ENCODE data around the gene MAX.

The MAX gene

DNA sequence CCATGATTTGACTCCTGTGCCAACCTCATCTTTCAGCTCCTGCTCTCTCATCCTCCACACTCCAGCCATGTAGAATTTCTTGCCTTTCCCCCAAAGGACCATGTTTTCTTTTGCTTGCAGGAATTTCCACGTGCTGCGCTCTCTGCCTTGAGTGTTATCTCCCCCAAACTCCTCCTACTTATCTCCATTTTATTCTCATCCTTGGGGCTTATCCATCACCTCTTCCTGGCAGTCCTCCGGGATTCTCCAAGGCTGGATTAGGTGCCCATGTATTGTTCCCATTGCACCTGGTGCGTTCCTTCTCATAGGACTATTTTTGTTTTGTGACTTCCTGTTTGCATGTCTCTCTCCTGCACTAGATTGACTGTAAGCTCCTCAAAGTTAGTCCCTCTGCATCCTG lies 7.0 kb upstream of the MAX start:
- no CpG with 5 or more reads among the region's 4 CpGs for WGBS, 2 donors (ENCODE audit: extremely low coverage in 2 of 2, insufficient read length in 2 of 2, insufficient replicate concordance in 1 of 2)
- H3K4me1 ChIP-seq (ENCODE audit: control insufficient read depth in 2 of 2, insufficient read depth in 1 of 2, low read depth in 1 of 2, low read length in 2 of 2): no peaks in the 10 kb centered on the region

GRCh38 chr14:65107200-65107599 lies 4.9 kb upstream of the MAX start:
- Histone ChIP-seq H2BK5ac (ENCODE audit: low read length) (no peak overlapping the region), H3K27ac (replicated peaks; ENCODE audit: low read length) (no peak overlapping the region), H3K9me3 (replicated peaks in 1 of 2; ENCODE audit: control insufficient read depth in 2 of 2, insufficient read depth in 1 of 2, low read depth in 1 of 2, low read length in 2 of 2) (no peaks in the 10 kb centered on the region), H3K14ac (ENCODE audit: low read length) (no peak overlapping the region), H2AK5ac (ENCODE audit: low read depth, low read length) (no peak overlapping the region), H2AFZ (ENCODE audit: low read length) (no peak overlapping the region), H4K8ac (ENCODE audit: low read depth, low read length) (no peak overlapping the region), H3K4me3 (ENCODE audit: low read length in 2 of 2) (no peak overlapping the region), H3K9ac (ENCODE audit: low read depth, low read length, poor library complexity) (no peak overlapping the region), H3K4ac (ENCODE audit: low read length) (no peak overlapping the region), H3K27me3 (ENCODE audit: control insufficient read depth in 3 of 3, insufficient read depth in 3 of 3, low read depth in 1 of 3, low read length in 3 of 3) (peaks cover 0 to 2% (median 0%) of the 10 kb centered on the region in 3 experiments), H3K36me3 (replicated peaks in 1 of 2; ENCODE audit: control insufficient read depth in 2 of 2, insufficient read depth in 2 of 2, low read length in 2 of 2) (no peaks in the 10 kb centered on the region), H3K4me1 (ENCODE audit: control insufficient read depth in 2 of 2, insufficient read depth in 1 of 2, low read depth in 1 of 2, low read length in 2 of 2) (peaks cover 0 to 1% of the 10 kb centered on the region in 2 donors), H3K18ac (ENCODE audit: low read length) (no peak overlapping the region), H3K23ac (ENCODE audit: low read depth, low read length, poor library complexity) (no peak overlapping the region), H2BK120ac (ENCODE audit: low read depth, low read length) (no peak overlapping the region), H2BK15ac (ENCODE audit: low read length) (no peak overlapping the region), H2BK12ac (ENCODE audit: low read length) (no peak overlapping the region), H4K91ac (ENCODE audit: low read depth, low read length, poor library complexity) (no peak overlapping the region), H3K4me2 (ENCODE audit: insufficient read depth, low read length, poor library complexity, severe bottlenecking) (no peak overlapping the region), H3K79me1 (ENCODE audit: low read depth, low read length) (no peaks in the 10 kb centered on the region)
- WGBS, 2 donors (ENCODE audit: extremely low coverage in 2 of 2, insufficient read length in 2 of 2, insufficient replicate concordance in 1 of 2): no CpG with 5 or more reads among the region's 1 CpG
- DNase-seq (ENCODE audit: low spot score): no peak

More for the DNA sequence above, 7.0 kb upstream of the MAX start:
- Histone ChIP-seq H3K9ac (ENCODE audit: low read depth, low read length, poor library complexity) (no peak overlapping the region), H3K79me1 (ENCODE audit: low read depth, low read length) (no peaks in the 10 kb centered on the region), H3K36me3 (replicated peaks in 1 of 2; ENCODE audit: control insufficient read depth in 2 of 2, insufficient read depth in 2 of 2, low read length in 2 of 2) (no peaks in the 10 kb centered on the region), H4K8ac (ENCODE audit: low read depth, low read length) (no peak overlapping the region), H2AK5ac (ENCODE audit: low read depth, low read length) (no peak overlapping the region), H3K23ac (ENCODE audit: low read depth, low read length, poor library complexity) (no peak overlapping the region), H2AFZ (ENCODE audit: low read length) (no peak overlapping the region), H2BK12ac (ENCODE audit: low read length) (no peak overlapping the region), H3K14ac (ENCODE audit: low read length) (no peak overlapping the region), H4K91ac (ENCODE audit: low read depth, low read length, poor library complexity) (no peak overlapping the region), H2BK120ac (ENCODE audit: low read depth, low read length) (no peak overlapping the region), H3K18ac (ENCODE audit: low read length) (no peak overlapping the region), H2BK5ac (ENCODE audit: low read length) (no peak overlapping the region), H3K4me3 (ENCODE audit: low read length in 2 of 2) (no peak overlapping the region), H3K4ac (ENCODE audit: low read length) (no peak overlapping the region), H3K9me3 (replicated peaks in 1 of 2; ENCODE audit: control insufficient read depth in 2 of 2, insufficient read depth in 1 of 2, low read depth in 1 of 2, low read length in 2 of 2) (no peaks in the 10 kb centered on the region), H3K4me2 (ENCODE audit: insufficient read depth, low read length, poor library complexity, severe bottlenecking) (no peak overlapping the region), H3K27ac (replicated peaks; ENCODE audit: low read length) (no peak overlapping the region), H3K27me3 (ENCODE audit: control insufficient read depth in 3 of 3, insufficient read depth in 3 of 3, low read depth in 1 of 3, low read length in 3 of 3) (peaks cover 0 to 9% (median 2%) of the 10 kb centered on the region in 3 experiments), H2BK15ac (ENCODE audit: low read length) (no peak overlapping the region)
- DNase-seq (ENCODE audit: low spot score): no peak

DNA sequence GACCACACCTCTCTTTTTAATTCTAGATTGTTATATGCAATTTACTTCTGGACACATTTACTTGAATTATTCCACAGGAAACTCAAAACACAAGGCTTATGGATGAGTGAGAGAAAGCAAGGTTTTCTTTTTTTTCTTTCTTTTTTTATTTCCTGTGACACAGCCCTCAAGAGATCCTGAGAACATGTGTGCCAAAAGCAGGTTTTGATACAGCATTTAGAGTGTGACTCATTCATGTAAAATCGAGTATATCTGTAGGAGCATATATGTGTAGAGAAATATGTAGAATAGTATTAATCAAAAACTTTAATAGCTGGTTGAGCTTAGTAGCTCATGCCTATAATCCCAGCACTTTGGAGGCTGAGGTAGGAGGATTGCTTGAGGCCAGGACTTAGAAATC lies 4.4 kb upstream of the MAX start:
- no peak overlapping the region for H2BK5ac ChIP-seq (ENCODE audit: low read length)
- H3K9me3 ChIP-seq (replicated peaks in 1 of 2; ENCODE audit: control insufficient read depth in 2 of 2, insufficient read depth in 1 of 2, low read depth in 1 of 2, low read length in 2 of 2): no peaks in the 10 kb centered on the region
- H3K4ac ChIP-seq (ENCODE audit: low read length): no peak overlapping the region
- no peak overlapping the region for H2AK5ac ChIP-seq (ENCODE audit: low read depth, low read length)
- H2BK12ac ChIP-seq (ENCODE audit: low read length): no peak overlapping the region
- H3K27ac ChIP-seq (replicated peaks; ENCODE audit: low read length): no peak overlapping the region
- H3K4me2 ChIP-seq (ENCODE audit: insufficient read depth, low read length, poor library complexity, severe bottlenecking): no peak overlapping the region
- no peak overlapping the region for H3K18ac ChIP-seq (ENCODE audit: low read length)
- no peaks in the 10 kb centered on the region for H3K36me3 ChIP-seq (replicated peaks in 1 of 2; ENCODE audit: control insufficient read depth in 2 of 2, insufficient read depth in 2 of 2, low read length in 2 of 2)
- H2AFZ ChIP-seq (ENCODE audit: low read length): no peak overlapping the region
- WGBS, 2 donors (ENCODE audit: extremely low coverage in 2 of 2, insufficient read length in 2 of 2, insufficient replicate concordance in 1 of 2): no CpG with 5 or more reads among the region's 1 CpG
- no peaks in the 10 kb centered on the region for H3K79me1 ChIP-seq (ENCODE audit: low read depth, low read length)
- no peak overlapping the region for H4K91ac ChIP-seq (ENCODE audit: low read depth, low read length, poor library complexity)
- H2BK15ac ChIP-seq (ENCODE audit: low read length): no peak overlapping the region
- no peak overlapping the region for H3K4me3 ChIP-seq (ENCODE audit: low read length in 2 of 2)
- no peak overlapping the region for H3K9ac ChIP-seq (ENCODE audit: low read depth, low read length, poor library complexity)
- H3K27me3 ChIP-seq (ENCODE audit: control insufficient read depth in 3 of 3, insufficient read depth in 3 of 3, low read depth in 1 of 3, low read length in 3 of 3): peaks cover 0 to 2% (median 0%) of the 10 kb centered on the region in 3 experiments
- no peak overlapping the region for H3K14ac ChIP-seq (ENCODE audit: low read length)
- H3K4me1 ChIP-seq (ENCODE audit: control insufficient read depth in 2 of 2, insufficient read depth in 1 of 2, low read depth in 1 of 2, low read length in 2 of 2): peaks cover under 1 to 1% of the 10 kb centered on the region in 2 donors
- no peak overlapping the region for H2BK120ac ChIP-seq (ENCODE audit: low read depth, low read length)
- no peak for DNase-seq (ENCODE audit: low spot score)
- no peak overlapping the region for H3K23ac ChIP-seq (ENCODE audit: low read depth, low read length, poor library complexity)
- no peak overlapping the region for H4K8ac ChIP-seq (ENCODE audit: low read depth, low read length)

DNA sequence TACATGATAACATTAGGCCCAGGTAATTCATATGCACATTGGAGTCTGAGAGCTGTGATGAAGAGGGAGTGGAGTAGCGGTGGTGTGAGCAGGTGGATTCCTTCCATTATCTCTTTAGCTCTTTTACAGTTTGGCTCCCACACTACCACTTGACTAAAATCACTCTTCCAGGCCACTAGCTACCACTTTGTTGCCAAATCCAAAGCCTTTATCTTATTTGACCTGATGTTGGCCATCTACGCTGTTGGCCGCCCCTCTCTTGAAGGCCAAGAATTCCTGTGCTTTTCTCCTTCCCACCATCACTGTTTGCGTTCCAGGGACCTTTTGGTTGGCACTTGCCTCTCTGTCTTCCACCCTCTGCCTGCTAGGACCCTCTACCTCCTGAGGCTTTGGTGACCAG lies 4.0 kb upstream of the MAX start:
- H2BK15ac ChIP-seq (ENCODE audit: low read length): no peak overlapping the region
- H3K27ac ChIP-seq (replicated peaks; ENCODE audit: low read length): no peak overlapping the region
- no CpG with 5 or more reads among the region's 4 CpGs for WGBS, 2 donors (ENCODE audit: extremely low coverage in 2 of 2, insufficient read length in 2 of 2, insufficient replicate concordance in 1 of 2)

More for the DNA sequence above, 4.0 kb upstream of the MAX start:
- Histone ChIP-seq H2AFZ (ENCODE audit: low read length) (no peak overlapping the region), H3K23ac (ENCODE audit: low read depth, low read length, poor library complexity) (no peak overlapping the region), H2BK120ac (ENCODE audit: low read depth, low read length) (no peak overlapping the region), H2BK5ac (ENCODE audit: low read length) (no peak overlapping the region), H3K4me1 (ENCODE audit: control insufficient read depth in 2 of 2, insufficient read depth in 1 of 2, low read depth in 1 of 2, low read length in 2 of 2) (peaks cover 1% of the 10 kb centered on the region in 2 donors), H3K14ac (ENCODE audit: low read length) (no peak overlapping the region), H4K91ac (ENCODE audit: low read depth, low read length, poor library complexity) (peak overlapping the region; percentile 0), H3K27me3 (ENCODE audit: control insufficient read depth in 3 of 3, insufficient read depth in 3 of 3, low read depth in 1 of 3, low read length in 3 of 3) (peaks cover 0 to 2% (median 0%) of the 10 kb centered on the region in 3 experiments), H3K4ac (ENCODE audit: low read length) (no peak overlapping the region), H3K79me1 (ENCODE audit: low read depth, low read length) (no peaks in the 10 kb centered on the region), H3K9ac (ENCODE audit: low read depth, low read length, poor library complexity) (no peak overlapping the region), H3K4me2 (ENCODE audit: insufficient read depth, low read length, poor library complexity, severe bottlenecking) (no peak overlapping the region), H3K9me3 (replicated peaks in 1 of 2; ENCODE audit: control insufficient read depth in 2 of 2, insufficient read depth in 1 of 2, low read depth in 1 of 2, low read length in 2 of 2) (no peaks in the 10 kb centered on the region), H2AK5ac (ENCODE audit: low read depth, low read length) (no peak overlapping the region), H3K36me3 (replicated peaks in 1 of 2; ENCODE audit: control insufficient read depth in 2 of 2, insufficient read depth in 2 of 2, low read length in 2 of 2) (no peaks in the 10 kb centered on the region), H4K8ac (ENCODE audit: low read depth, low read length) (no peak overlapping the region), H3K18ac (ENCODE audit: low read length) (no peak overlapping the region), H2BK12ac (ENCODE audit: low read length) (no peak overlapping the region), H3K4me3 (ENCODE audit: low read length in 2 of 2) (no peak overlapping the region)
- no peak for DNase-seq (ENCODE audit: low spot score)

Data from neuronal stem cell (in vitro differentiated cells).